Measurements from ENCODE around the gene LASP1. TPM values are rescaled to one million over a fixed set of nuclear protein-coding genes. Genes with fewer than 3 reads are reported as not detected.

LASP1 gene
- total RNA-seq, 1 experiment from 2014 or later, result 479 TPM

DNA sequence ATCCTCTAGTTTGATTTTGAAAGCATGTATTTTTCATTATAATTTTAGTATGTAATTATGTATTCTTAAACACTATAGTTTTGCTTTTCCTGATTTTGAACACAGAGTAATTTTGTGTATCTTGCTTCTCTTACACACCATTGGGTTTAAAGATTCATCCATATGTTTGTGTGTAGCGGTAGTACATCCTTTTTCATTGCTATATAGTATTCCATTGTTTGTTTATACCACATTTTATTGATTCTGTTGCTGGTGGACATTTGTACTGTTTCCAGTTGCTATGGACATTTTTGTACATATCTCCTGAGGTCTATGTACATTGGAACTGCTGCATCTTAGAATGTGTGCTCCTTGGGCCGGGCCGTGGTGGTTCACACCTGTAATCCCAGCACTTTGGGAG is 35.0 kb downstream of the LASP1 start:
- H3K36me3 Mint-ChIP-seq (ENCODE audit: insufficient read depth, unreplicated experiment), result peaks cover 87% of the 10 kb centered on the region

DNA sequence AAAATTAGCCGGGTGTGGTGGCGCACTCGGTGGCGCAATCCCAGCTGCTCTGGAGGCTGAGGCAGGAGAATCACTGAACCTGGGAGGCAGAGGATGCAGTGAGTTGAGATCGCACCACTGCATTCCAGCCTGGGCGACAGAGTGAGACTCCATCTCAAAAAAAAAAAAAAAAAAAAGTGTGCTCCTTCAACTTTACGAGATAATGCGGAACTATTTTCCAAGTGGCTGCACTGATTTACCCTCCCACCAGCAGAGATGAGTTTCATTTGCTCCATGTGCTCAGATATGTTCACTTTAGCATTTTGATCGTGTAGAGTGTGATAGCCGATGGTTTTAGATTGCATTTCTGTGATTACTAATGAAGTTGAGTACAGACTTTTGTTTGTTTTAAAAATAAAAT is 35.5 kb downstream of the LASP1 start:
- intact Hi-C loops (cut with micrococcal nuclease; ENCODE audit: unreplicated experiment), result no loop called here
- DNase-seq, result no peak
- CTCF ChIA-PET, result no interaction called here
- TF ChIP-seq, protein P1, sequence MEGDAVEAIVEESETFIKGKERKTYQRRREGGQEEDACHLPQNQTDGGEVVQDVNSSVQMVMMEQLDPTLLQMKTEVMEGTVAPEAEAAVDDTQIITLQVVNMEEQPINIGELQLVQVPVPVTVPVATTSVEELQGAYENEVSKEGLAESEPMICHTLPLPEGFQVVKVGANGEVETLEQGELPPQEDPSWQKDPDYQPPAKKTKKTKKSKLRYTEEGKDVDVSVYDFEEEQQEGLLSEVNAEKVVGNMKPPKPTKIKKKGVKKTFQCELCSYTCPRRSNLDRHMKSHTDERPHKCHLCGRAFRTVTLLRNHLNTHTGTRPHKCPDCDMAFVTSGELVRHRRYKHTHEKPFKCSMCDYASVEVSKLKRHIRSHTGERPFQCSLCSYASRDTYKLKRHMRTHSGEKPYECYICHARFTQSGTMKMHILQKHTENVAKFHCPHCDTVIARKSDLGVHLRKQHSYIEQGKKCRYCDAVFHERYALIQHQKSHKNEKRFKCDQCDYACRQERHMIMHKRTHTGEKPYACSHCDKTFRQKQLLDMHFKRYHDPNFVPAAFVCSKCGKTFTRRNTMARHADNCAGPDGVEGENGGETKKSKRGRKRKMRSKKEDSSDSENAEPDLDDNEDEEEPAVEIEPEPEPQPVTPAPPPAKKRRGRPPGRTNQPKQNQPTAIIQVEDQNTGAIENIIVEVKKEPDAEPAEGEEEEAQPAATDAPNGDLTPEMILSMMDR (IDR thresholded peaks at IDR 0.05; ENCODE audit: unreplicated experiment), result no peak
- Mint-ChIP-seq H3K36me3 (ENCODE audit: insufficient read depth, unreplicated experiment) (peaks cover 90% of the 10 kb centered on the region), H3K27ac (ENCODE audit: unreplicated experiment) (no peak overlapping the region), H3K4me3 (ENCODE audit: low read depth, unreplicated experiment) (no peak overlapping the region), H3K9me3 (ENCODE audit: low read depth, unreplicated experiment) (no peaks in the 10 kb centered on the region), H3K4me1 (ENCODE audit: low read depth, unreplicated experiment) (peaks cover 18% of the 10 kb centered on the region), H3K27me3 (ENCODE audit: unreplicated experiment) (no peaks in the 10 kb centered on the region)
- BruUV-seq (replicated peaks), result no TSS peak

More for the DNA sequence above, 35.0 kb downstream of the LASP1 start:
- CTCF ChIA-PET, result interaction anchor here (0.7 kb wide), 2 partner anchors 18 to 410 kb away, joined by 3 to 5 read pairs; no protein-coding TSS in a partner anchor
- TF ChIP-seq, protein P1 (IDR thresholded peaks at IDR 0.05; ENCODE audit: unreplicated experiment), result no peak
- intact Hi-C loops (cut with micrococcal nuclease; ENCODE audit: unreplicated experiment), result no loop called here
- BruUV-seq (replicated peaks), result no TSS peak
- H3K27me3 Mint-ChIP-seq (ENCODE audit: unreplicated experiment), result no peaks in the 10 kb centered on the region
- peaks cover 18% of the 10 kb centered on the region for H3K4me1 Mint-ChIP-seq (ENCODE audit: low read depth, unreplicated experiment)
- H3K27ac Mint-ChIP-seq (ENCODE audit: unreplicated experiment), result no peak overlapping the region
- no peak for DNase-seq
- H3K9me3 Mint-ChIP-seq (ENCODE audit: low read depth, unreplicated experiment), result no peaks in the 10 kb centered on the region
- H3K4me3 Mint-ChIP-seq (ENCODE audit: low read depth, unreplicated experiment), result no peak overlapping the region

DNA sequence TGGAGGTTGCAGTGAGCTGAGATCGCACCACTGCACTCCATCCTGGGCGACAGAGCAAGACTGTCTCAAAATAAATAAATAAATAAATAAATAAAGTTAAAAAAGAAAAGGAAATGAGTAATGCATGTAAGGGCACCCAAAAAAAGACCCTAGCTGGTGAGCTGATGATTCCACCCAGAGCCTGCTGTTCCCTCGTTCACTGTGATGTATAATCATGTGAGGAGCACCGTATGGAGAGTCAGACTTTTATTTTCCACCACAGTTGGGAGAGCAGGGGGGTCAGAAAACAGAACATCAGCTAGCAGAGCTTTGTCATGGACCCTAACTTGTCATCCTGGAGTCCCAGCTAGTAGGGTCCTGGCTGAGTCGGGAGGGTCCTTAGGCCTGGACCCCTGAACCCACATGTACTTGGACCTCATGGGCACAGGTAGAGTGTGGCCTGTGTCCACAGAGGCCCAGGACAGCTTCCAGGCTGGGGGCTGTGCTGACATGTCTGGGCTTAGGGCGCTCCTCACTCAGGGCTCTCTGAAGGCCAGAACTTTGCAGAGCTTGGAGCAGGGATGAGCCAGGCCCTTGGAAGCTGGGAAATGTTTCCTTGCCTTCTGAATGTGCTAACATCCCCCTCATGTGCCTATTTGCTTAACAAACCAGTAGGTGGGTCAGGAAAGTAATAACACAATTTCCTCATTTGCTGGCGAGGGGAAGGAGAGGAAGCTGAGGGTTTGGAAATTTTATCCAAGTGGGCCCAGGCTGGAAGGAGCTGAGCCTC is 36.8 kb downstream of the LASP1 start:
- no peak for DNase-seq
- no peak overlapping the region for H3K27ac Mint-ChIP-seq (ENCODE audit: unreplicated experiment)
- no TSS peak for BruUV-seq (replicated peaks)
- peaks cover 89% of the 10 kb centered on the region for H3K36me3 Mint-ChIP-seq (ENCODE audit: insufficient read depth, unreplicated experiment)
- H3K9me3 Mint-ChIP-seq (ENCODE audit: low read depth, unreplicated experiment), result no peaks in the 10 kb centered on the region
- H3K27me3 Mint-ChIP-seq (ENCODE audit: unreplicated experiment), result no peaks in the 10 kb centered on the region
- peaks cover 11% of the 10 kb centered on the region for H3K4me1 Mint-ChIP-seq (ENCODE audit: low read depth, unreplicated experiment)
- TF ChIP-seq, protein P1 (IDR thresholded peaks at IDR 0.05; ENCODE audit: unreplicated experiment), result no peak
- CTCF ChIA-PET, result no interaction called here
- intact Hi-C loops (cut with micrococcal nuclease; ENCODE audit: unreplicated experiment), result no loop called here
- H3K4me3 Mint-ChIP-seq (ENCODE audit: low read depth, unreplicated experiment), result no peak overlapping the region

DNA sequence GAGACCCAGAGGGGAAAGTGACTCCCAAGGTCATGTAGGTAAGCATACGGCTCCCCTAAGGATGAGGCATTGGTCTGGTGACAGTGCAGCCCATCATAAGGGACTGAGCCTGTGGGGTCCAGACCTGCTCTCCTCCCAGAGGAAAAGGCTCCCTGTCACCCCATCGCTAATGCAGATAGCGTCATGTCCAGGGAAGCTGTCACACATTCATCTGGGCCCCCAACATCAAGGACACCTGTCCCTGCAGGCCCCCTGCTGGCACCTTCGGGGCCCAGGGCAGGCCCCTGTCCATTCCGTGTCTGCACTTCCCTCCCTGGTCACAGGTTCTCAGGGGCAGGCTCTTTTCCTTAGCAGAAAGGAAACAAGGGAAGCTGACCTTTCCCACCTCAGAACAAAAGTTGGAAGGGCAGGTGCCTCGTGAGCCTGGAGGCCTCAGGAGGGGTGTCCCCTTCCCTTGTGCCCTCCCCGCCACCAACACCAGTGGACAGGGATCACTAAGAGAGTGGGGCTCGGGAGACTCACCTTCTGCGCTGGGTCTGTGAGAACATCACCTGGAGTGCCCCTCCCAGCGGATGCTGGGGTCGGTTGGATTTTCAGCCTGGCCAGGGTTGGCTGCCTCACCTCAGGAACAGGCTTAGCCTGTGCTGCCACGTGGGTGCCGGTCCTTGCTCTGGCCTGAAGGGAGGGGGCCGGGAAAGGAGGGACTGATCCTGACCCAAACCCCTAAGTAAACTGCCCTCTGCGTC is 38.2 kb downstream of the LASP1 start:
- CTCF ChIA-PET, result no interaction called here
- H3K27ac Mint-ChIP-seq (ENCODE audit: unreplicated experiment), result peak overlapping the region; percentile 6

More for the DNA sequence above, 38.2 kb downstream of the LASP1 start:
- intact Hi-C loops (cut with micrococcal nuclease; ENCODE audit: unreplicated experiment), result no loop called here
- BruUV-seq (replicated peaks), result no TSS peak
- no peaks in the 10 kb centered on the region for H3K9me3 Mint-ChIP-seq (ENCODE audit: low read depth, unreplicated experiment)
- H3K4me1 Mint-ChIP-seq (ENCODE audit: low read depth, unreplicated experiment), result peaks cover 11% of the 10 kb centered on the region
- peaks cover 87% of the 10 kb centered on the region for H3K36me3 Mint-ChIP-seq (ENCODE audit: insufficient read depth, unreplicated experiment)
- H3K27me3 Mint-ChIP-seq (ENCODE audit: unreplicated experiment), result no peaks in the 10 kb centered on the region
- DNase-seq, result no peak
- no peak overlapping the region for H3K4me3 Mint-ChIP-seq (ENCODE audit: low read depth, unreplicated experiment)
- TF ChIP-seq, protein P1 (IDR thresholded peaks at IDR 0.05; ENCODE audit: unreplicated experiment), result no peak

Measured in Calu3 (cell line).